Activated naive CD8-positive, alpha-beta T cell treated with anti-CD3 and anti-CD28 coated beads, Interleukin-2, amount 50 U/mL, for 24 hours (primary cell): ENCODE data around the gene HOMER3.
"Not testable (repeated sequence)": the region's sequence is repeated elsewhere in the genome, so short reads cannot be mapped to it uniquely, and the experiment has no call there.

Source experiments
- ATAC-seq: fragments of 150-1000 bp; cut with Tn5 transposase; one replicate; pipeline ENCODE4 v1.10.0; 2021
- DNase-seq: peaks from one replicate; pipeline ENCODE4 v3.0.0; 2021
- H3K27ac Mint-ChIP-seq: one replicate; pipeline ENCODE4 v1.8.0; 2021; ENCODE audit warnings: mild to moderate bottlenecking, mixed read lengths
- H3K27me3 Mint-ChIP-seq: one replicate; pipeline ENCODE4 v1.8.0; 2021; ENCODE audit warnings: mixed read lengths
- H3K36me3 Mint-ChIP-seq: one replicate; pipeline ENCODE4 v1.8.0; 2021; ENCODE audit warnings: low read depth, mixed read lengths
- H3K4me1 Mint-ChIP-seq: one replicate; pipeline ENCODE4 v1.8.0; 2021; ENCODE audit warnings: mixed read lengths
- H3K4me3 Mint-ChIP-seq: one replicate; pipeline ENCODE4 v1.8.0; 2021; ENCODE audit warnings: mild to moderate bottlenecking, moderate library complexity, mixed read lengths
- H3K9me3 Mint-ChIP-seq: one replicate; pipeline ENCODE4 v1.8.0; 2021; ENCODE audit warnings: mixed read lengths

HOMER3 gene

DNA sequence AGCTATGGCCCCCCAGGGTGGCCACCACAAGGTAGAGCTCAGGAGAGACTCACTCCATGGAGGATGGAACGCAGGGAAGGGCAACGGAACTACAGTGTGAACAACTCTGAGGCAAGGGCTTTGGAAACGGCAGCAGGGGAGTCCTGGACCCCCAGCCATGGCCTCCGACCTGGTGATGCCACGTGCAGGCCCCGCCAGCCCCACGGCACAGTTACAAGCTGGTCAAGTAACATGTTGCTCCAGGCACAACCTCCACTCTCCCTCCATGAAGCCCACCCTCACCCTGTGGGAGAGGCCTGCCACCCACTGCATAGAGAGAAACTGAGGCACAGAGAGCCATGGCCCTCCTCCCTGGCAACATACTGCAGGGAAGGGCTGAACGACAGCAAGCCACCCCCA, 36.0 kb downstream of the HOMER3 start:
- H3K4me1 Mint-ChIP-seq: no peaks in the 10 kb centered on the region
- no peak overlapping the region for H3K27ac Mint-ChIP-seq
- ATAC-seq: no peak
- H3K36me3 Mint-ChIP-seq: peaks cover 7% of the 10 kb centered on the region
- DNase-seq: no peak
- H3K4me3 Mint-ChIP-seq: no peak overlapping the region
- no peaks in the 10 kb centered on the region for H3K27me3 Mint-ChIP-seq
- H3K9me3 Mint-ChIP-seq: no peaks in the 10 kb centered on the region

DNA sequence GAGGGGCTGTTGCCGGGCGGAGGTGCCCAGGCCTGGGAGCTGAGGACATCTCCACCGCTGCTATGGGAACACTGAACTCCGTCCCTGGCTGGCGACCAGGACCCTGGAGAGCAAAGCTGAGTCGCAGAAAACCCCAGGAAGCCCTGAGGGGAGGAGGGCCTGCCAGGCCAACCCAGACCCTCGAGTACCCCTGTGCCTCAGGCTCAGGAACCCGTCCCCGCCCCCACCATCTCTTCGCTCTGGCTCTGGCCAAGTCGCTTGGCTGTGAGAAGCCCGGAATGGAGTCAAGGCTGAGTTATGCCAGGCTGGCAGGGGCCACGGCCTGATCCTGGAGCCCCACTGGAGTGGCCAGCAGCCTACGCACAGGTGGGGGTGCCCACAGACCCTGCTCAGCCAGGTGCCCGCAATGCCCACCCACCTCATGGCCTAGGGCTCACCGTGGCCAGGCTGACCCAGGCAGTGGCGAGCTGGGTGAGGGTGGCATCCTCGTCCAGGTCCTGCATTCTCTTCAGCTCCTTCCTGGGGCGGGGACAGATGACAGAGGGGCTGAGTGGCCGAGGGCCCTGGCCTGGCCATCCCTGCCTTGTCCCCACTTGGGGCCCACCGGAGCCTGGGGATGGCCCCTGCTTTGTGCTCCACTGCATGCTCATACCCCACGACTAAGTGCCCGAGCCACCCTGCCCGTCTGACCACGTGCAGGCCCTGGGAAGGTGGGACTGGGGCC, 36.5 kb downstream of the HOMER3 start:
- Mint-ChIP-seq H3K27ac (no peak overlapping the region), H3K4me3 (no peak overlapping the region), H3K9me3 (no peaks in the 10 kb centered on the region), H3K4me1 (no peaks in the 10 kb centered on the region), H3K36me3 (peaks cover 4% of the 10 kb centered on the region), H3K27me3 (no peaks in the 10 kb centered on the region)
- no peak for ATAC-seq
- no peak for DNase-seq

DNA sequence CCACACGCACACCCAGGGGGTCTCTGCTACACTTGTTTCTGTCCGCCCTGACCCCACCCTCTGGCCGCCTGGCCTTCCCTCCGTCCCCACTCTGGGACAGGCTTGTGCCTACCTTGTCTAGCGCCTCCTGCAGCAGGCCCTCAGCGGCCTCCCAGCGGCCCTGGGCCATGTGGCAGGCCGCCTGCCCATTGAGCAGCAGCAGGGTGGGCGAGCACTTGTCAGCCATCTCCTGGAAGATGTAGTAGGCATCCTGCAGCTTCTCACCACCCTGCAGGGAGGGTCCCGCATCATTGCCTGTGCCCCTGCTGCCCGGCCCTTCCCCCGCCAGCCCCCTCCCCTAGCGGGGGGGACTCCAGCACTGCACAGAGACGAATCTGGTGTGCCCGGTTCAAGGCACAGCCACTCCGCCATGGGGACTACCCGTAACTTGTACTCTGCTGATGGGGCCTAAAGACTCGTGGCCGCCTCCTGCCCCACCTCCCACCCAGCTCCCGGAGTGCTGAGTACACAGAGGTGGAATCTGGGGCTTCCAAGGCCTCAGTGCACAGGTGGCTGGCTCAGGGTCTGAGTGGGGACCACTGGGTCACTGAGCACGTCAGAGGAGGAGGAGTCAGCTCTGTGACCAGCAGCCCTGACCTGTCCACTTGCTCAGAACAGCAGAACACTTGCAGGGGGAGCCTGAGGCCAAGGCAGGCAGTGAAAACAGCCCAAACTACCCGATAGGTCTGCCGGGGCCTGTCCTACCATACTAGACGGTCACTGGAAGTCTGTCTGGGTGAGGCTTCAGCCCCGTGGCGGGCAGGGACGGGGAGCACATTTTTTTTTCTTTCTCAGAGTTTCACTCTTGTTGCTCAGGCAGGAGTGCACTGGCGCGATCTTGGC, 37.6 kb downstream of the HOMER3 start:
- ATAC-seq (no peak), DNase-seq (no peak)
- H3K27me3 Mint-ChIP-seq: no peaks in the 10 kb centered on the region
- no peak overlapping the region for H3K27ac Mint-ChIP-seq
- H3K4me3 Mint-ChIP-seq: no peak overlapping the region
- peaks cover 4% of the 10 kb centered on the region for H3K36me3 Mint-ChIP-seq
- no peaks in the 10 kb centered on the region for H3K4me1 Mint-ChIP-seq
- no peaks in the 10 kb centered on the region for H3K9me3 Mint-ChIP-seq

DNA sequence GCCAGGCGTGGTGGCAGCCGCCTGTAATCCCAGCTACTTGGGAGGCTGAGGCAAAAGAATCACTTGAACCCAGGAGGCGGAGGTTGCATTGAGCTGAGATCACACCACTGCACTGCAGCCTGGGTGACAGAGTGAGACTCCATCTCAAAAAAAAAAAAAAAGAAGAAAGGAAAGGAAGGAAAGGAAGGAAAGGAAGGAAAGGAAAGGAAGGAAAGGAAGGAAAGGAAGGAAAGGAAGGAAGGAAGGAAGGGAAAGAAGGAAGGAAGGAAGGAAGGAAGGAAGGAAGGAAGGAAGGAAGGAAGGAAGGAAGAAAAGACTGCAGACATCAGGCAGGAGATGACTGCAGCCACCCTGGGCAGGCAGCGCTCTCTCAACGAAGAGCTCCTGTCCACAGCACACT, 38.5 kb downstream of the HOMER3 start:
- not testable (repeated sequence) for H3K36me3 Mint-ChIP-seq, DNase-seq, H3K9me3 Mint-ChIP-seq, H3K27ac Mint-ChIP-seq, H3K27me3 Mint-ChIP-seq, H3K4me1 Mint-ChIP-seq, H3K4me3 Mint-ChIP-seq, ATAC-seq

DNA sequence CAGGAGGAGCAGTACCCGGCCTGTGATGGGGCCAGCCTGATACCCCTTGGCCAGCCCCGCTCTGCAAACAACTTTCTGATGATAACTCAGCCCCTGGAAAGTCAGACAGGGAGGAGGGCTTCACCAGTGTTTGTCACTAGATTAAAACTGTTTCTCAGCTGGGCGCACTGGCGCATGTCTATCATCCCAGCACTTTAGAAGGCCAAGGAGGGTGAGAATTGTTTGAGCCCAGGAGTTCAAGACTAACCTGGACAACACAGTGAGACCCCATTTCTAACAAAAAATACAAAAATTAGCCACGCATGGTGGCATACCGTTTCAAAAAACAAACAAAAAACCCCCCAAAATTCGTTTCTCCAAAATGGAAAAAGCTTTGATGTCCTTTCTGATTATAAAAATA, 39.5 kb downstream of the HOMER3 start:
- Mint-ChIP-seq H3K4me1 (peaks cover 5% of the 10 kb centered on the region), H3K36me3 (peaks cover 4% of the 10 kb centered on the region), H3K27ac (no peak overlapping the region), H3K9me3 (no peaks in the 10 kb centered on the region), H3K4me3 (no peak overlapping the region), H3K27me3 (peaks cover 12% of the 10 kb centered on the region)
- DNase-seq: no peak
- no peak for ATAC-seq

DNA sequence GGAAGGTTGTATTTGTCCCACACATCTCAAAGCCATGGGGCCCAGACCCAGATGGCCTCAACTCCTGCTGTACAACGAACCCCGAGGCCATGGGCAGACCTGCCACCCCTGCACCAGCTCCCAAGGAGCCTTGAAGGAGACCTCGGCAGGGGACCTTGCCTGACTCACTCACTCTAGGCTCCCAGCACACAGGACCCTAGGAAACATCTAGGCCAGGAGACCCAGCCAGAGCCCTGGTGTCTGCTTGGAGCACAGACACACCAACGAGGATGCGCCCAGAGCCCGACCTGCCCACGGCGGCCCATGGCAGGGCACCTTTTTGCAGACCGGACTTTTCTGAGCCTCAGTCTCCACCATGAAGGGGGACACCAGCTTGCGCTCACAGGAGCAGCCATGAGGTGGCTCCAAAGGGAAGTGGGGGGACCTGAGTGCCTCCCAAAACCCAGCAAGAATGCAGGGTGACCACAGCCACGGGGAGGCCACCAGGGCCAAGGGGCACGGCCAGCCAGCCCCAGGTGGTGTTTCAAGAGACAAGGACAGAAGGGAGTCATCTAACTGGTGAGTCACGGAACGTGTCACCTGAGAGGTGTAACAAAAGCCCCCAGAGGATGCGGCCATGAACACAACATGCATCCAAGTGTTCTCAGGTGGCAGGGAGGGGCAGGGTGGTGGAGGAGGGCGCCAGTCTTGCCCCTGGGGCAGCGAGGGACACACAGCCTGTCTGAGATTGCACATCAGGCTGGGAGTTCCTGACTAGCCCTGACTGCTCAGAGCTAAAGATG, 40.1 kb downstream of the HOMER3 start:
- Mint-ChIP-seq H3K27ac (no peak overlapping the region), H3K4me3 (no peak overlapping the region), H3K4me1 (peaks cover 6% of the 10 kb centered on the region), H3K27me3 (peaks cover 14% of the 10 kb centered on the region), H3K36me3 (peaks cover 4% of the 10 kb centered on the region), H3K9me3 (no peaks in the 10 kb centered on the region)
- no peak for DNase-seq
- ATAC-seq: no peak

DNA sequence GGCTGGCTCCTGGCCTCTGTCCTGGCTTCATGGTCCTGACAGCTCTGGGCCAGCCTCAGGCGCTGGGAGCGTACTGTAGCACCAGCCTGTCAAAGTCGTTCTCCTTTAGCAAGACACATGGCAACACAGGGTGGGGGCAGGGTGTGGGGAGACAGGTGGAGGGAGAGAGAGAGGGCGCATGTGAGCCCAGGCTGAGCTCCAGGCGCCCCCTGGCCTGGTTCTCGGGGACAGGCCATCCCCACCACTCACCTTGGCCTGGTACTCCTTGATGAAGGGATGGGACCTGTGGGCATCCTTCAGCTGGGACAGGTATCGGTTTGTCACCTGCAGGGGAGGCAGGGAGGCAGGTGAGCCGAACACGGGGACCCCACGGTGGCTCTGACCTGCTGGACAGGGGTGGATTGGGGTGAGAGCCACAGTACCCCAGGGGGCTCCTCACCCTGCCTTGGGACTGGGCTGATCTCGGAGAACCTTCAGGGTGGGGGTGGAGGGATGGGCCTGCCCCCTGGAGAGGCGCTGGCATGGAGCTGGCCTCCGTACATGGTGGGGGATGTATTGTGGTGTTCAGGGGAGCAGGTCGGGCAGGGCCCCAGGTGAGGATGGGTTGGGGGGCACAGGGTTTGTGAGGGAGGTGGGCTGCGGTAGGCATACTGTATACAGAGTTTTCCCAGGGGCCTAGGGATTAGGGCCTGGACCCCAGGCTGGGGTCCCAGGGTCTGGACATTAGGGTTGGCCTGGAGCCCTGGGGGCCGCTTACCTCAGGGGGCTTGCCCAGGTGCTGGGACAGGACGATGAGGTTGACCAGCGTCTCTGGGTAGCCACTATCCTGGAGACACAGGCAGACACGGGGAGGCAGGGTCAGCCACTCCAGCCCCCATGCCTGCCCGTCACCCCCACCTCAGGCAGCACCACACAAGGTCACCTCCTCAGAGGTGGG, 41.1 kb downstream of the HOMER3 start:
- no peak overlapping the region for H3K4me3 Mint-ChIP-seq
- no peaks in the 10 kb centered on the region for H3K9me3 Mint-ChIP-seq
- no peaks in the 10 kb centered on the region for H3K36me3 Mint-ChIP-seq
- no peak overlapping the region for H3K27ac Mint-ChIP-seq
- no peak for DNase-seq
- peaks cover 6% of the 10 kb centered on the region for H3K4me1 Mint-ChIP-seq
- no peak for ATAC-seq
- H3K27me3 Mint-ChIP-seq: peaks cover 15% of the 10 kb centered on the region

DNA sequence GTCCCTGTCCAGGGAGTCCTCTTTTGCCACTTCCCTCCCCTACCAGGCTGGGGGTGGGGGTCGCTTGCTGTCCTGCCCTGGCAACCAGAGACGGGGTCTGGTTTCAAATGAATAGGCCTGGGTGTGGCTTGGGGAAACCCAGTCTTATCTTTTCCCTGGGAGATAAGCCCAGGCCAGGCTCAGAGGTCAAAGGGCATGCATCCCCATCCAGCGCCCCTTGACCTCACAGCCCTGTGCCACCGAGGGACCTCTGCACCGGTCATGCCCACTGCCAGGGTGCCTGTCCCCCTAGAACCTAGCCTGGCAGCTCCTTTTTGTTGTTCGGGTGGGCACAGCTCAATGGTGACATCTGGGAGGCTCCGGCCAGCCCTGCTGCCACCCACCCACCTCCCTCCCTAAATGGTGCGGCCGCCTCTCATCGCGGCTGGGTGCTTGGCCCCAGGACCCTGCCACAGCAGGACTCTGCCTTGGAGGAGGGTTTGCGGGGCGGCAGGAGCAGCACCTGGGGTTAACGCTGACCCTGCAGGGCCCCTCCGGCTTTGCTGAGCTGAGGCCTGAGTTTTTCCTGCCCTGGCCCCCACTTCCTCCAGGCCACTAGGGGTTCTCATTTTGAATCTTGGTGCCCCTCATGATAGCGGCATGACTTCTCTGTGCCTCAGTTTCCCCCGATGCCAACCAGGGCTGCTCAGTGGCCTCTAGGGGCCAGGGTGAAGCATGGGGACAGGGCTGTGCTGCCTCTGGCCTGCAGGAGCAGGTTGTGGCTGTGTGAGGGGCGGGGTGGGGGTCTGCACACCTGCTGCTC, 42.2 kb downstream of the HOMER3 start:
- H3K36me3 Mint-ChIP-seq: no peaks in the 10 kb centered on the region

DNA sequence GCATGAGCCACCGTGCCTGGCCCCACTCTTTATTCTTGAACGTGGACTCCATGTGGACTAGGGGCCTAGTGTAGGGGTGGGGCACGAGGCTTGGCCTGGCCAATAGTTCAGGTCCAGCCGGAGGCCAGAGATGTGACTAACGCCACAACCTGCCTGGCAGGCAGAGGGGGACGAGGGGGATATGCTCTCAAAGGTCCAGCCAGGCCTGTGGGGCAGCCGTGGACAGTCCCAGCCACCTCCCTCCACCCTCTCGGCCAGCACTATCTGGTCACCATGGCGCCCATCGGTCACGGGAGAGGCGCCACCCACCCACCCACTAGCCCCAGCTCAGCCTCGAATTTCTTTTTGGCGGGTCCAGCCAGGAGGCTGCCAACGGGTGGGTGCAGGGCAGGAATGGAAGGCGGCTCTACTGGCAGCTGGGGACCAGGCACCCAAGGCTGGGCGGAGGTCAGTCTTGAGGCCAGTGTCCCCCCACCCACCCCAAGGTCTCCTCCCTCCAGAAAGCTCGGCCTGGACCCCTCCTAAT, 42.9 kb downstream of the HOMER3 start:
- Mint-ChIP-seq H3K4me1 (peaks cover 6% of the 10 kb centered on the region), H3K9me3 (no peaks in the 10 kb centered on the region), H3K4me3 (no peak overlapping the region), H3K36me3 (no peaks in the 10 kb centered on the region), H3K27me3 (peaks cover 27% of the 10 kb centered on the region), H3K27ac (no peak overlapping the region)
- DNase-seq: no peak
- ATAC-seq: no peak

More for the DNA sequence above, 42.2 kb downstream of the HOMER3 start:
- Mint-ChIP-seq H3K4me3 (no peak overlapping the region), H3K27ac (no peak overlapping the region), H3K27me3 (peaks cover 22% of the 10 kb centered on the region), H3K9me3 (no peaks in the 10 kb centered on the region), H3K4me1 (peaks cover 6% of the 10 kb centered on the region)
- no peak for DNase-seq
- no peak for ATAC-seq

DNA sequence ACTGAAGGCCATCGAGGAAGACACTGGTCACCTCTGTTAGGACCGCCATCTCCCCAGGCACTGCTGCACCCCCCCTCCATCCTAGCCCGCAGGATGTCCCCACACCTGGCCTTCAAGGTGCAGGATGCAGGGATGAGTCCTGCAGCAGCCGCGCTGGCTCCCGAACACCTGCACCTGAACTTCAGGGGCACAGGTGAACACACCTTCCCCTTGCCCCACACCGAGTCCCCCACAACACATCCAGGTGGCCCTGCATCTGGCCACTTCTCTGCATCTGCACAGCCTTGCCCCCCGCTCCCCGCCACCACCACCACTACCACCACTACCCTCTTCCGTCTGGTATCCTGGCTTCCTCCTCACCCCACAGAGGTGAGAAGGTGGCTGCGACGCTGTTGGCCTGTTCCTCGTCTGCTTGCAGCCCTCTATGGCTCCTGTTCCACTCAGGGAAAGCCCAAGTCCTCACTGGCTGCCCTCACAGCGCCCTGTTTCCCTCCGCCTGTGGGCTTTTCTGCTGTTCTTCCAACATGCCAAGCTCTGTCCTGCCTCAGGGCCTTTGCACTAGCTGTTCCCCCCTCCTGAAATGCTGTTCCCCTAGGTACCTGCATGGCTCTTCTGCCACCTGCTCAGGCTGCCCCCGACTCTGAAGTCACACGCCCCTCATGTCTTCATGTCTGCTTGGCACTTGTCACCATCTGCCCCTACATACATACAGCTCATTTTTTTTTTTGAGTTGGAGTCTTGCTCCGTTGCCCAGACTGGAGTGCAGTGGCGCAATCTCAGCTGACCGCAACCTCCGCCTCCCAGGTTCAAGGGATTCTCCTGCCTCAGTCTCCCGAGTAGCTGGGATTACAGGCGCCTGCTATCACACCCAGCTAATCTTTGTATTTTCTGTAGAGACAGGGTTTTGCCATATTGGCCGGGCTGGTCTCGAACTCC, 43.7 kb downstream of the HOMER3 start:
- Mint-ChIP-seq H3K27ac (no peak overlapping the region), H3K4me1 (peaks cover 6% of the 10 kb centered on the region), H3K27me3 (peaks cover 29% of the 10 kb centered on the region), H3K4me3 (no peak overlapping the region), H3K36me3 (no peaks in the 10 kb centered on the region), H3K9me3 (no peaks in the 10 kb centered on the region)
- ATAC-seq (no peak), DNase-seq (no peak)

DNA sequence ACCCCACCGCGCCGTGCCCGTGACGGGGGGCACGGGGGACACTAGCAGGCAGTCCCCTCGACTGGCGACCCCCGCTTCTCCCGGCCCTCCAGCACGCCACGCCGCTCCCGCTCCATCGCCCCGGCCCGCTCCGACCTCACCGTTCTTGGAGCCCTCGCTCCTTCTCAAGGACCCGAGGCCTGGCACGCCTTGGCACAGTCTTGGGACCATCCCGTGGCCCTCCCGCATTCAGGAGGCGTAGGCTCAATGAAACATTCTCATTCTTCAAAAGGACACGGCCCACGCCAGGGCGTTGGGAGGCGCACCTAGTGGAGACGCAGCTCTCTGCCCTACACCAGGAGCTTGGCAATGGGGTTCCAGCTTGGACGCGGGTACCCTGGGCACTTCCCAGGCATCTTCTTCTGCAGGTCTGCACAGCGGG, 44.6 kb downstream of the HOMER3 start:
- H3K27ac Mint-ChIP-seq: no peak overlapping the region
- ATAC-seq (no peak), DNase-seq (no peak)
- H3K4me1 Mint-ChIP-seq: peaks cover 6% of the 10 kb centered on the region
- peak overlapping the region; percentile 63 for H3K4me3 Mint-ChIP-seq
- peaks cover 32% of the 10 kb centered on the region for H3K27me3 Mint-ChIP-seq
- H3K36me3 Mint-ChIP-seq: no peaks in the 10 kb centered on the region
- no peaks in the 10 kb centered on the region for H3K9me3 Mint-ChIP-seq

DNA sequence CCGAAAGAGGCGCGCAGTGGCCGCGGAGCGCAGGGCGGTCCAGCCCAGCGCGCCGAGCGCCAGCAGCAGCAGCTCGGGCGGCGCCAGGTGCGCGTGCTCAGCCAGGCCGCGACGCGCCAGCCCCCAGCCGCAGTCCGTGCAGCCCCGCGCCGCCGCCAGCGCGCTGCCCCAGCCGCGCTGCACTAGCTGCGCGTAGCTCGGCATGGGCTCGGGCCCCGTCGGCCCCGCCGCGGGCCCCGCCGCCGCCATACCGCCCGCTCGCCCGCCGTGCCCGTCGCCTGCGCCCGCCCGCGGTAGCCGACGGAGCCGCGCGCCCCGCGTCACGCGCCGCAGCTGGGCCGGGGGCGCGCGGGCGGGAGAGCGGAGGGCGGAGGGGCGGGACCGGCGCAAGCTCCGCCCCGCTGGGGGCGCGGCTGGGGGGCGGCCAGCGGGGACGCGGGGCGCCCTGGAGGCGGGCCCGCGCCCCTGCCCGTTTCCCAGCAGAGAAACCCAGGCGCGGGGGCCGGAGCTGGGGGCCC, 45.1 kb downstream of the HOMER3 start, which contains the start of gene CERS1:
Gene CERS1 (minus strand): TSS at position 335 of the 518 bp plus-strand sequence. CDS start 86 bp downstream, at position 249.
- Mint-ChIP-seq H3K27me3 (peaks cover 33% of the 10 kb centered on the region), H3K4me1 (peaks cover 6% of the 10 kb centered on the region), H3K27ac (no peak within 1 kb of the TSS), H3K4me3 (peak within 1 kb of the TSS; percentile 63), H3K9me3 (no peaks in the 10 kb centered on the region), H3K36me3 (no peaks in the 10 kb centered on the region)
- ATAC-seq (no peak), DNase-seq (no peak)
